Parathyroid adenoma (tissue), 2 donors: Measurements from ENCODE around the gene CDC42BPG.

Experiments used
- H2AFZ ChIP-seq: fragments of 300-600 bp; sonication (generic); one replicate; pipeline ENCODE4 v1.7.0; 2017; ENCODE audit warnings: antibody characterized with exemption, mild to moderate bottlenecking
- H3K27ac ChIP-seq: fragments of 300-600 bp; sonication (generic); one replicate; pipeline ENCODE4 v1.7.0; 2017
- H3K27me3 ChIP-seq: fragments of 300-600 bp; sonication (generic); one replicate; pipeline ENCODE4 v1.7.0; 2017; ENCODE audit warnings: low read length; ENCODE audit not compliant: control insufficient read depth, insufficient read depth
- H3K36me3 ChIP-seq: fragments of 300-600 bp; sonication (generic); one replicate; pipeline ENCODE4 v1.7.0; 2017; ENCODE audit warnings: low read length; ENCODE audit not compliant: control insufficient read depth, insufficient read depth
- H3K4me1 ChIP-seq: fragments of 300-600 bp; sonication (generic); one replicate; pipeline ENCODE4 v1.7.0; 2017; ENCODE audit warnings: control low read depth
- H3K4me2 ChIP-seq: fragments of 300-600 bp; sonication (generic); one replicate; pipeline ENCODE4 v1.7.0; 2017; ENCODE audit warnings: low read length
- H3K4me3 ChIP-seq: fragments of 300-600 bp; sonication (generic); one replicate; pipeline ENCODE4 v1.7.0; 2017; ENCODE audit warnings: low read depth, low read length
- H3K79me2 ChIP-seq: fragments of 300-600 bp; sonication (generic); one replicate; pipeline ENCODE4 v1.7.0; 2017; ENCODE audit warnings: control low read depth
- H3K9ac ChIP-seq: fragments of 300-600 bp; sonication (generic); one replicate; pipeline ENCODE4 v1.7.0; 2017; ENCODE audit warnings: mild to moderate bottlenecking
- H3K9me3 ChIP-seq: fragments of 300-600 bp; sonication (generic); one replicate; pipeline ENCODE4 v1.7.0; 2017; ENCODE audit warnings: low read length; ENCODE audit not compliant: control insufficient read depth
- TF ChIP-seq, protein P1 (sequence below): fragments of 300-600 bp; sonication (generic); IDR thresholded peaks from one replicate; pipeline ENCODE4 v1.7.0; 2017; ENCODE audit warnings: antibody characterized with exemption, mild to moderate bottlenecking
- donor health status: primary hyperparathyroidism.

Gene CDC42BPG

DNA sequence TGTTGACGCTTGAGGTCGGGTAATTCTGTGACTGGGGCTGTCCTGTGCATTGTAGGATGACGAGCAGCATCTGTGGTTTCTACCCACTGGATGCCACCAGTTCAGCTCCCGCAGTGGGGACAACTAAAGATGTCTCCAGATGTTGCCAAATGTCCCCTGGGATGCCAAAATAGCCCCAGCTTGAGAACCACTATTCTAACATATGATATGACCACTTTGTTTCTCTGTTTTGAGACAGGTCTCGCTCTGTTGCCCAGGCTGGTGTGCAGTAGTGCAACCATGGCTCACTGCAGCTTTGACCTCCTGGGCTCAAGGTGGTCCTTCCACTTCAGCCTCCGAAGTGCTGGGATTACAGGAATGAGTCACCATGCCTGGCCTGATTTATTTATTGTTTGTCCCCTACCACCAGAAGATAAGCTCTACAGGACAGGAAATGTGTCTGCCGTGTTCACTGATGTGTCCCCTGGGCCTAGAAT, 29.7 kb downstream of the CDC42BPG start:
- TF ChIP-seq, protein P1, sequence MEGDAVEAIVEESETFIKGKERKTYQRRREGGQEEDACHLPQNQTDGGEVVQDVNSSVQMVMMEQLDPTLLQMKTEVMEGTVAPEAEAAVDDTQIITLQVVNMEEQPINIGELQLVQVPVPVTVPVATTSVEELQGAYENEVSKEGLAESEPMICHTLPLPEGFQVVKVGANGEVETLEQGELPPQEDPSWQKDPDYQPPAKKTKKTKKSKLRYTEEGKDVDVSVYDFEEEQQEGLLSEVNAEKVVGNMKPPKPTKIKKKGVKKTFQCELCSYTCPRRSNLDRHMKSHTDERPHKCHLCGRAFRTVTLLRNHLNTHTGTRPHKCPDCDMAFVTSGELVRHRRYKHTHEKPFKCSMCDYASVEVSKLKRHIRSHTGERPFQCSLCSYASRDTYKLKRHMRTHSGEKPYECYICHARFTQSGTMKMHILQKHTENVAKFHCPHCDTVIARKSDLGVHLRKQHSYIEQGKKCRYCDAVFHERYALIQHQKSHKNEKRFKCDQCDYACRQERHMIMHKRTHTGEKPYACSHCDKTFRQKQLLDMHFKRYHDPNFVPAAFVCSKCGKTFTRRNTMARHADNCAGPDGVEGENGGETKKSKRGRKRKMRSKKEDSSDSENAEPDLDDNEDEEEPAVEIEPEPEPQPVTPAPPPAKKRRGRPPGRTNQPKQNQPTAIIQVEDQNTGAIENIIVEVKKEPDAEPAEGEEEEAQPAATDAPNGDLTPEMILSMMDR, result no peak
- H2AFZ ChIP-seq, result no peak overlapping the region
- H3K27ac ChIP-seq, result no peak overlapping the region
- no peaks in the 10 kb centered on the region for H3K79me2 ChIP-seq
- no peak overlapping the region for H3K4me2 ChIP-seq
- no peaks in the 10 kb centered on the region for H3K4me1 ChIP-seq
- no peak overlapping the region for H3K4me3 ChIP-seq
- no peaks in the 10 kb centered on the region for H3K9me3 ChIP-seq
- no peaks in the 10 kb centered on the region for H3K27me3 ChIP-seq
- no peaks in the 10 kb centered on the region for H3K36me3 ChIP-seq
- H3K9ac ChIP-seq, result no peak overlapping the region

DNA sequence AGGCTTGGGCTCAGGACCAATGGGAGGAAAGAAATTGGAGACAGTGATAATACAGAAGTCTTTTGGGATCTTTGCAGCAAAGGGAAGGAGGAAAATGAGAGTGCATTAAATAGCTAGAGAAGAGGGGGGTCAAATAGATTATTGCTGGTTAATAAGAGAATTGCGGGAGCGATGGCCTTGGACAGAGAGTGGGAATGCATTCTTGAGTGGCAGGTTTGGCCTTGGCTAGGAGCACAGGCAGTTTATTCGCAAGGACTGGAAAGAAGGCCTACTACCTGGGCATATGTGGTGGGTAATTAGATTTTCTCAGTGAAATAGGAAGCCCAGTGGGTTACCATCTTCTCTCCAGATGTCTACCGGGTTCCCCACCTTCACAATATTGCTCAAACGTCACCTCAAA, 30.6 kb downstream of the CDC42BPG start:
- Histone ChIP-seq H3K79me2 (no peaks in the 10 kb centered on the region), H3K27ac (no peak overlapping the region), H3K4me3 (no peak overlapping the region), H3K36me3 (no peaks in the 10 kb centered on the region), H3K9me3 (no peaks in the 10 kb centered on the region), H3K27me3 (no peaks in the 10 kb centered on the region), H3K4me2 (no peak overlapping the region), H2AFZ (no peak overlapping the region), H3K9ac (no peak overlapping the region), H3K4me1 (no peaks in the 10 kb centered on the region)
- TF ChIP-seq, protein P1, result no peak

DNA sequence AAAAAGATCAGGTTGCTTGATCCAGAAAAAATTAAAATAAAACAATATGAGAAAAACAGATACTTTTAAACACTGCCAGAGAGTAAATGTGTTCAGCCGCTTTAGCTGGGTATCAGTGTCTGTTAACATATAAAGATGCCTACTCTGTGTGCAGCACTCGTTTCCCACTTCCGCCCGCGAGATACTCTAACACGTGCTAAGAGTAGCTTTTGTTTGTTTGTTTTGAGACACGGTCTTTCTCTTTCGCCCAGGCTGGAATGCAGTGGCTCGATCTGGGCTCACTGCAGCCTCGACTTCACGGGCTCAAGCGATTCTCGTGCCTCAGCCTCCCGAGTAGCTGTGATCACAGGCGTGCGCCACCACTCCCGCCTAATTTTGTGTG, 33.6 kb downstream of the CDC42BPG start:
- Histone ChIP-seq H3K9ac (no peak overlapping the region), H3K36me3 (no peaks in the 10 kb centered on the region), H3K4me2 (peak overlapping the region; percentile 51), H3K79me2 (no peaks in the 10 kb centered on the region), H3K27ac (no peak overlapping the region), H3K4me3 (peak overlapping the region; percentile 78), H3K4me1 (no peaks in the 10 kb centered on the region), H2AFZ (peak overlapping the region; percentile 74), H3K27me3 (no peaks in the 10 kb centered on the region), H3K9me3 (no peaks in the 10 kb centered on the region)
- TF ChIP-seq, protein P1, result no peak

DNA sequence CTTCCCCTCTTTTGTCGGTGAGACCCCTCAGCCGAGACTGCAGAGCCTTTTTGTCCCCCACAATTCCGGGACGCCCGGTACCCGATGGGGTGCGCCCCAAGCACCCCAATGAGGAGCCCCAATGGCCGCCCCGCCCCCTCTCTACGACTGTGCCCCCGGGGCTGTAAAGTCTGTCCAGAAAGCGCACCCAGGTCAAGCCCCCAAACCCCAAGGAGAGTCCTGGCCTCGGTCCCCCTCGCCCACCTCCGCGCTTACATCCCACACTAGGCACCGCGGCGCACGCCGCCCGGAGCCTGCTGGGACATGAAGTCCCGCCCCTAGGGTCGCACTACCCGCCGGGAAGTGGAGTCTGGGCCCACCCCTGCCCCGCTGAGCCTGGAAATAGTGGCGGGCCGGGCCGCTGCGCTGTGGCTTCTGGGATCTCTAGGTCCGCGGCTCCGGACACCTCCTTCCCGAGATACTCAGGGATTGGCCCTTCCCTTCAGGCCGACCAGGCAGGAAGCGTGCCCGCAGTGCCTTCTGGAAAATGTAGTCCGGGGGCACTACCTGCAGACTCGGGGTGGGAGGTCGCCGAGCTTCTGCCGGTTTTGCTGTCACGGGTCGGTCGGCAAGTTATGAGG, 34.1 kb downstream of the CDC42BPG start, which contains the start of gene MEN1:
TSS of gene MEN1 (minus strand) at position 281 of the 620 bp plus-strand sequence. CDS start 442 bp downstream, outside the sequence.
- Histone ChIP-seq H3K4me1 (no peaks in the 10 kb centered on the region), H3K36me3 (no peaks in the 10 kb centered on the region), H3K9me3 (no peaks in the 10 kb centered on the region), H3K4me2 (peak within 1 kb of the TSS; percentile 78), H3K9ac (no peak within 1 kb of the TSS), H3K79me2 (no peaks in the 10 kb centered on the region), H3K27me3 (no peaks in the 10 kb centered on the region), H2AFZ (peak within 1 kb of the TSS; percentile 85), H3K4me3 (peak within 1 kb of the TSS; percentile 78), H3K27ac (peak within 1 kb of the TSS; percentile 51)
- TF ChIP-seq, protein P1, result no peak

DNA sequence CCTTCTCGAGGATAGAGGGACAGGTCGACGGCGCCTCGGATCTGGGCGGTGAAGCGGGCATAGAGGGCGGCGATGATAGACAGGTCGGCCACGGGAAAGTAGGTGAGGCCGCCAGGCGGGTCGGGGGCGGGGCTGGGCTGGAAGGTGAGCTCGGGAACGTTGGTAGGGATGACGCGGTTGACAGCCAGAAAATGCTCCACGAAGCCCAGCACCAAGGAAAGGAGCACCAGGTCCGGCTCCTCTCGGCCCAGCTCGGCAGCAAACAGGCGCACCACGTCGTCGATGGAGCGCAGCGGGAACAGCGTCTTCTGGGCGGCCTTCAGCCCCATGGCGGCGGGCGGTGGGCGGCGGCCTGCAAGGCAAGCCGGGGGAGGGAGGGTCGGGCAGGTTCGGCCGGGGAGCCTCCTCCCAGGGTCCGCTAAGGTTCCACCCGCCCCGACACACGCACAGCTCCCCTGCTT, 34.6 kb downstream of the CDC42BPG start:
- H3K27me3 ChIP-seq, result no peaks in the 10 kb centered on the region
- H2AFZ ChIP-seq, result peak overlapping the region; percentile 85
- H3K4me3 ChIP-seq, result peak overlapping the region; percentile 78
- H3K4me2 ChIP-seq, result peak overlapping the region; percentile 78
- peak overlapping the region; percentile 36 for H3K27ac ChIP-seq
- no peaks in the 10 kb centered on the region for H3K4me1 ChIP-seq
- no peaks in the 10 kb centered on the region for H3K9me3 ChIP-seq
- no peaks in the 10 kb centered on the region for H3K36me3 ChIP-seq
- TF ChIP-seq, protein P1, result no peak
- no peak overlapping the region for H3K9ac ChIP-seq
- H3K79me2 ChIP-seq, result no peaks in the 10 kb centered on the region
